Spleen (tissue), 7 donors: ENCODE measurements around the gene PPP1CC.

ENCODE experiments used
- CTCF ChIP-seq, 11 experiments: fragments of 200-600 bp in 7 of 11; fragments of 450-650 bp in 4 of 11; sonication (generic) in 4 of 11; IDR thresholded peaks in 8 of 11; conservative IDR thresholded peaks in 3 of 11; 1 replicate in 7 of 11; 2 replicates in 4 of 11; pipeline versions ENCODE4 v1.4.0 to v1.8.0; 2016 to 2021; ENCODE audit warnings: antibody characterized with exemption in 11 of 11, inconsistent platforms in 4 of 11, mild to moderate bottlenecking in 1 of 11
- POLR2A ChIP-seq, 3 donors: fragments of 450-650 bp; IDR thresholded peaks; one replicate each; pipeline ENCODE4 v1.5.1; 2017; ENCODE audit warnings: antibody characterized with exemption in 3 of 3, mild to moderate bottlenecking in 1 of 3
- donor health status: DM: no; HTN: no; CAD: no; lungs with moderate emphysema.
- donor health status: DM: no; HTN: no; CAD: no.
- donor health status: DM: no; HTN: no; CAD: no.

GRCh38 chr12:110733900-110734299, 8.8 kb downstream of the PPP1CC start:
- TF ChIP-seq POLR2A (IDR thresholded peaks at IDR 0.05) (no peak), CTCF (IDR thresholded peaks at IDR 0.05 in 8 of 11, conservative IDR thresholded peaks at IDR 0.05 in 3 of 11) (no peak)
